Nucleus accumbens (tissue), 56 donors: Measurements from ENCODE around the gene HOXC5.

Experiments
- DNase-seq, 56 donors: peaks; one replicate each; lab custom pipeline; 2025; lab: John Stamatoyannopoulos, UW

Gene HOXC5

DNA sequence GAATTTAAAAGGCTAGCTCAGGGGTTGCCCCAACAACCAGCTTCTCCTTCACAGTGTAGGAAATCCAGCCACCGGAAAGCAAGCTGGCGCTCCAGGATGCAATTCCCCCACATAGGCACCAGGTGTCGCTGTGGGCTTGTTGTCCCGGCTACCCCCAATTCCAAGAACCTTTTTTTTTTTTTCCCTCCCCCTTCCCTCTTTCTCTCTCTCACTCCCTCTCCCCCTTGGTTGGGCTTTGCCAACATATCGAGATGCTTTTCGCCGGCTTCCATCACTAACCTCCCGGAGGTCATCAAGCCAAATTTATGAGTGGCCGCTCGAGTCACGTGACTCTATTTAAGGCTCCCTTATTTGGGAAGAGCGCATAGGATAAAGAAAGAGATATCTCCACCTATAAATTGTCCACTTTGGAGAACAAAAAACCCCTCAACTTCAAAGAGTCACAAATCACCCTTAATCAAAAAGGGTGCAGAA lies at the start of gene HOXC5:
TSS of gene HOXC5 (plus strand) at position 424 of the 474 bp plus-strand sequence. CDS start 73 bp downstream, outside the sequence.
- peak in 31 of 56 donors; percentile 1 to 57 (median 9) for DNase-seq

DNA sequence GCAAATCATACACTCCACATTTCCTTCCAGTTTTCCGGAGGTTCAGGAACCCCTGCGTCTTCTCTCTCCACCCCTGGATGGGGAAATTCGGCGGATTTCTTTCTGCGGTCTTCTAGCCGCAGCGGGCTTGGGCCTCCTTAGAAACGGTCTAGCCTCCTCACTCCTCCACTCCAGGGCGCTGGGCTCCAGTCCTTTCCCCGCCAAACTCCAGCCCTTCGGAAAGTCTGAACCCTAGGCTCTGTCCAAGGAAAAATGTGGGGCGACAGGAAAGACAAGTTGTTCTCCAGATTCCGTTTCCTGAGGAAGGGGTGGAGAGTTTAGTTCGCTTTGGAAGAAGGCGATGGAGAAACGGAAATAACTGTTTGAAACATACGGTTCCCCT lies 49.3 kb upstream of the HOXC5 start:
- no peak for DNase-seq

DNA sequence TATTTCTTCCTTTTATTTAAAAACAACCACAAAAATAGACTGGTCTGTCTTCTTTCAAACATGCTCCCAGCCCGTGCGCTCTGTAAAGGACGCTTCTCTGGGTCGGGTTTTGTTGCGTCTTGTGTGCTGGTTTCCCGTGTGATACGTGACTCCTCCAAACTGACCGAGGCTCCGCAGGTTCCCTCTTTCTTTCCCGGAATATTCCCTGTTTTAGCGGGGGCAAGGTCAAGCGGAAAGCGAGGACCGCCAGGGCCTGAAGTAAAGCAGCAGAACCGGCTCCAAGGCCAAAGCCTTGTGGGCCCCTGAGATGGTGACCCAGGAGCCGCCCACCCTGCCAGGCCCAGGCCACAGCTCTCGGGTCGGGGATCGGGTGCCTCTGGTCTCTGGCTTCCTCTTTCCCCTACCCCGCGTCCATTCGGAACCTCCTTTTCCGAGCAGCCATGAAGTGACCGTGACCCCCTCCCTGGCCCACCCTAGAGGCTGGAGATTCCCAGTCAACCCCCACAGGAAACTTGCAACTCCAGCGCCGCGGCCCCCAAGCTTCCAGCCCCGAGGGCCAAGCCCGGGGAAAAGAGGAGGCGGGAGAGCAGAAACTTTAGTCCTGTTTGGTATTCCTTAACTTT lies 48.8 kb upstream of the HOXC5 start:
- no peak for DNase-seq

DNA sequence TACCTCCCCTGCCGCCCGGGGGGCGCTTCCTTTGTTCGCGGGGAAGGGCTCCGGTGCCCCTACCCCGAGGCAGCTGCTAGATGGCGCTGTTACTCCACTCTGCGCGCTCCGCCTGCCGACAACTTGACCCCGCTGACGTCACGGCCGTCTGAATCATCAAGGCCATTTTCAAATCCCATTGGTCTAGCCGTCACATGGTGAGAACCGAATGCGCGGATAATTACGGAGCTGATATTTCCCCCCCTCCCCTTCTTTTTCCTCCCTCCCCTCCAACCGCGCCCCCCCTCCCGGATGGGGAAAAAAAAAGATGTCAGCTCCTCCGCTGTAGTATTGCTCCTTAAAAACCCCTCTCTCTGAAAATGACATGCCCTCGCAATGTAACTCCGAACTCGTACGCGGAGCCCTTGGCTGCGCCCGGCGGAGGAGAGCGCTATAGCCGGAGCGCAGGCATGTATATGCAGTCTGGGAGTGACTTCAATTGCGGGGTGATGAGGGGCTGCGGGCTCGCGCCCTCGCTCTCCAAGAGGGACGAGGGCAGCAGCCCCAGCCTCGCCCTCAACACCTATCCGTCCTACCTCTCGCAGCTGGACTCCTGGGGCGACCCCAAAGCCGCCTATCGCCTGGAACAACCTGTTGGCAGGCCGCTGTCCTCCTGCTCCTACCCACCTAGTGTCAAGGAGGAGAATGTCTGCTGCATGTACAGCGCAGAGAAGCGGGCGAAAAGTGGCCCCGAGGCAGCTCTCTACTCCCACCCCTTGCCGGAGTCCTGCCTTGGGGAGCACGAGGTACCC lies 47.8 kb upstream of the HOXC5 start, which contains the start of gene HOXC10:
TSS of gene HOXC10 (plus strand) at position 246 of the 791 bp plus-strand sequence. CDS start at position 360, 114 bp downstream.
- DNase-seq: peak in 24 of 56 donors; percentile 1 to 66 (median 14)

DNA sequence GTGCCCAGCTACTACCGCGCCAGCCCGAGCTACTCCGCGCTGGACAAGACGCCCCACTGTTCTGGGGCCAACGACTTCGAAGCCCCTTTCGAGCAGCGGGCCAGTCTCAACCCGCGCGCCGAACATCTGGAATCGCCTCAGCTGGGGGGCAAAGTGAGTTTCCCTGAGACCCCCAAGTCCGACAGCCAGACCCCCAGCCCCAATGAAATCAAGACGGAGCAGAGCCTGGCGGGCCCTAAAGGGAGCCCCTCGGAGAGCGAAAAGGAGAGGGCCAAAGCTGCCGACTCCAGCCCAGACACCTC lies 47.2 kb upstream of the HOXC5 start:
- DNase-seq: no peak

DNA sequence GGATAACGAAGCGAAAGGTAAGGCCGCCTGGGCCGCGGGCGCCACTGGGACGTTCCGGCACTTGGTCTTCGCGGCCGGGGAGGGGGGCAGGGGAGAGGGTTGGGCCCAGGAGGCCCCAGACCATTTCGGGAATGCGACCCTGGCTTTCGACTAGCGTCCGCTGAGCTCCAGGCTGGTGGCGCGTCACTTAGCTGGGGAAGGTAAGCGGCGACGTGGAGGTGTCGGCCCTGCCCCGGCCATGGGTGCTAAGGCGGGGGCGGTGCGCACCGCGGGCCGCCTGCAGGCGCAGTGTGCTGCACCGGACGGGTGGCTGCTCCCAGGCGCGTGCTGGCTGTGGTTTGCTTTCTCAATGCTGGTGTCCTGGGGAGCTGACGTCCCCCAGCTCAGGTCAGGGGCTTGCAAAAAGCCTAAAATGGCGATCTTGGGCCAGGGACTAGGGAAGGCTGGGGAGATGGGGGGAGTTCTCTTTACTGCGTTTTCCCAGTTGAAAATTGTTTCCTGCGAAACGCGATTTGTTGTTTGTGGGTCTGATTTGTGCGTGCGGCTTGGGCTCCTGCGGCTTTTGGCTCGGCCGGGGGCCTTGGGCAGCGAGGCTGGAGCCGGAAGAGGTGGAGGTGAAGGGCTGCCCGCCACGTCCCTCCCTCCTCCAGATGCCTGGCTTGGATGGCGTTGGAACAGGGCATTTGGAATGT lies 46.7 kb upstream of the HOXC5 start:
- DNase-seq: no peak

DNA sequence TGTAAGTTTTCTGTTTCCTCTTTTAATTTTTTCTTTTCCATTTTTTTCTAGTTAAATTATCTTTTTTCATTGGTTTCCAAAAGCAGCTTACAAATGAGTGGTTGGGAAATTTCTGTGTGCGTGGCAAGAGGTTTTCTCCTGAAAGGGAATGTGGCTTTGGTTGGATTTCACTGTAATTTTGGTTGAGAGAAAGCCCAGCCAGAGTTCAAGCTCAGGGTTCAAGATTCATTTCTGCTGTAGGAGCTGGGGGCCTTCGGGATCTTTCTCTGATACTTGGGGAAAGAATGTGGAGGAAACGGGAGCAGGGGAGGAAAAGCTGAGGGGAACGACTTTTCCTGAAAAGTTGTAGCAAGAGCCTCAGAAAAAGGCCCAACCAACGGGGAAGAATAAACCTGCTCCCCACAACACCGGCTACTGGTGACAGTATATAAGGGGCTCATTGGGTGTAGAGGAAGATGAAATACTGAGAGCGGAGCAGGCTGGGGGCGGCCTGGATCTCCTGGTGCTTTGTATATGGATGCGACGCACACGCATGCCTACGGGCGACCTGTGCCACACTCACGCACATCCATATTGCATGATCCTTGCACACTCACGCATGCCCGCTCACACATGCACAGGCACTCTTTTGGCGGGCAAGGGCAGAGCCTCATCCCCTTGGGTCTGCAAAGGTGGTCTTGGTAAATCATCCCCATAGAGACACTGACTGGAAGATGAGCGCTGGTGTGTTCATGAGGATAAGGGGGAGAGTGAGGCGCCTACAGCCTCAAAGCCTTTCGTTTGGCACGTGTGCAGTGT lies 46.0 kb upstream of the HOXC5 start:
- DNase-seq: no peak

DNA sequence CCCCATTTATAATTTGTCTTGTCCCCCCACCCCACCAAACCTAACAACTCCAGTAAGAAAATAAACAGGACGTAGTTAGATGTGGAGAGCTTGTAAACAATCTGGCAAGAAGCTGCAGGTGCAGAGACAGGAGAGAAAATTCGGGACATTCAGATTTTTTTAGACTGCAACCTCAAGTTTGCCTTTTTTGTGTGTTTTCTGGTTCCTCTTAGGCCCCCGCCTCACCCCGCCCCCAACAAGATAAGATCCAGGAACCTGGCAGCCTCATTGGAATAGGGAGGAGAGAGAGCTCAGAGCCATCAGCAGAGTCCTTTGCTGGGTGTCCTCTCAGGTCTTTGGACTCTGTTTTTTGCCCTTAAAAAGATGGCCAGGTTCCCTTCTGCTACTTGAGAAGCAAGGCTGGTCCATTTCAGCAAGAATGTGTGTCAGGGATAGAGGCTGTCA lies 45.0 kb upstream of the HOXC5 start:
- no peak for DNase-seq

DNA sequence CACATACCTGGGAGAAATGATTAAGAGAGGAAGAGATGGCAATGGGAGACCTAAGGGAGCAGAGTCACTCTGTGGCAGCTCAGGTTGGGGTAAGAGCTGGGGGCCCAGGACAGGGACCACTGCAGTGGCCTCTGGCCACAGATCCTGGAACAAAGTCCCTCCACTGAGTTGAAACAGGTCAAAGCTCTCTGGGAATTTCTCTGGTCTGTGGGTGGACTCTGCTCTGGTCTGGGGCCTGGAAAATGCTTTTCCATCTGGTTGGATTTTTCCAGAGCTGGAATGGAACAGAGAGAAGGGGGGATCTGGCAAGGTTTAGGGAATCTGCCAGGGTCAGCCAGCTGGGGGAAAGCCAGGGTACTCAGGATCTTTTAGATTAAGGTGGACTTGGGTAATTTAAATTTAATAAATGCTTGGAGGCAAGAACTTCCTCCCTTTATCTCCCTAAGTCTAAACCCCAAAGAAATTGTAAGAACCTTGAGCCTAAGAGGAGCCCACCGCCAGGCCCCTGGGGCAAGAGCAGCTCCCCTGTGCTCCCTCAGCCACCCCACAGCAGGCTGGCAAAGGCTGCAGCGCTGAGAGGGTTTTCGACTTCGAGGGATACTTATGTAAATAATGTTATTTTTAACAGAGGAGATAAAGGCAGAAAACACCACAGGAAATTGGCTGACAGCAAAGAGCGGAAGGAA lies 44.2 kb upstream of the HOXC5 start:
- no peak for DNase-seq

DNA sequence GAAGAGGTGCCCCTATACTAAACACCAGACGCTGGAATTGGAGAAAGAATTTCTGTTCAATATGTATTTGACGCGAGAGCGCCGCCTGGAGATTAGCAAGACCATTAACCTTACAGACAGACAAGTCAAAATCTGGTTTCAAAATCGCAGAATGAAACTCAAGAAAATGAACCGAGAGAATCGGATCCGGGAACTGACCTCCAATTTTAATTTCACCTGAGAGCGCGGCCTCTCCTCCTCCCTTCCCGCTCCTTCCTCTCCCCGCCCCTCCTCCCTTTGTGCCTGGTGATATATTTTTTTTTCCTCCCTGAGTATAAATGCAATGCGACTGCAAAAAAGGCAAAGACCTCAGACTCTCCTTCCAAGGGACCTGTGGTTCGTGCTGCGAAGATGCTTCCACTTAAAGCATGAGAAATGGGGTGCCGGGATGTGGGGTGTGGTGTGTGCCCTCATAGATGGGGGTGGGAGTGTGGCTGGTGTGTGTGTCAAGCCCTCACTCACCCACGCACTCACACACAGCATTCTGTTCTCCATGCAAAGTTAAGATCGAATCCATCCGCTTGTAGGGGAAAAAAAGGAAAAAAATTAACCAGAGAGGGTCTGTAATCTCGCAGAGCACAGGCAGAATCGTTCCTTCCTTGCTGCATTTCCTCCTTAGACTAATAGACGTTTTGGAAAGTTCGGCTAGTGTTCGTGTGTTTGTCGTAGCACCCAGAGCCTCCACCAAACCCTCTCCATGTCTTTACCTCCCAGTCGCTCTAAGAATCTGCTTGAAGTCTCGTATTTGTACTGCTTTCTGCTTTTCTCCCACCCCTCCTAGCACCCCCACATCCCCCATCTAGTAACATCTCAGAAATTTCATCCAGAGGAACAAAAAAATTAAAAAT lies 43.4 kb upstream of the HOXC5 start:
- peak in 9 of 56 donors; percentile 1 to 30 (median 11) for DNase-seq

DNA sequence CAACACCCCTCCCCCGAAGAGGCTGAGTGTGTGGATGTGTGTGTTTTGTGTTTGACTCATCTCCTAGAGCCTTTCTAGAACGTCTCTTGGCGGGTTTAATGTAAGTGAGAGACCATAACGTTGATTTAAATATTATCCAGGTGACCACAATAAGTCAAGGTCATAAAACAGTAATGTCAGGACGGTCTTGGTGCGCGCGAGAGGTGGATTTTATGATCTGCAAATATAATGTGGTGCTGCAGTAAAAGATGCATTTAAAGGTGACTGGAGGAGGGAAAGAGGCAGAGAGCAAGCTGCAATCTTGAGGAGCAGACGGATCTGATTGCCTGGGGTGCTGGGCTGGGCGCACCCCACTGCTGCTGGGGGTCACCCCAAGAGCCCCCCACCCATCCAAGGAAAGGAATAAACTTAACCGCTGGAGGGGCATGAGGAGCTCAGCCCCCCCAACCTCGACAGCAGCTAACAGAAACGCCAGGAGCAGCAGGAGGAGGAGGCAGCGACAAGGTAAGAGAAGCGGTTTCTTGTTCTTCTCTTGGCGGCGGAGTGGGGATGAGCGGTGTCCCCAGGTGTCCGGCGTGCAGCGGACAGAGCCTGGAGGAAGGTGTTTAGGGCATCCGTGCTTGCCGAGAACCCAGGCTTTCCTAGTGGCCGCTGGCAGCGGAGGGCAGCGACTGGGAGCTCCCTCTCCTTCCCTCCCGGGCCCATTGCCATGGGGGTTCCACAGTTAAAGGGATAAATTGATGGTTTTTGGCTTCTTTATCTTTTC lies 42.4 kb upstream of the HOXC5 start:
- no peak for DNase-seq

DNA sequence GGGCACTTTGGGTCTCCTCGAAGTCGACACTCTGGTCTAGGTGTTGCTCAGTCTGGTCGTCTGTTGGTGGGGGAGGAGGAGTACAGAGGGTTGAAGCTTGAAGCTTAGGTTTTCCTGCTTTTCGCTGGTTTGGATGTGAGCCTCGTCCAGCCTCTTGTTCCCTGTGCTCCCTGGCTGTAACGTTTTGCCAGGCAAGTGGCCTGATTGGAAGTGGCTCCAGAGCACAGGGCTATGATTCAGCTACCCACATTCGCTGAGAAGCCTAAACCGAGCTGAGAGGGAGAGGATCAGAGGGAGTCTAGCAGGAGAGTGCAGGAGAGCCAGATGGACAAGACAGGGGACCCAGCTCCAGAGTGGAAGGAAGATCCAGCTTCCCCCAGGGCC lies 41.8 kb upstream of the HOXC5 start:
- DNase-seq: no peak

DNA sequence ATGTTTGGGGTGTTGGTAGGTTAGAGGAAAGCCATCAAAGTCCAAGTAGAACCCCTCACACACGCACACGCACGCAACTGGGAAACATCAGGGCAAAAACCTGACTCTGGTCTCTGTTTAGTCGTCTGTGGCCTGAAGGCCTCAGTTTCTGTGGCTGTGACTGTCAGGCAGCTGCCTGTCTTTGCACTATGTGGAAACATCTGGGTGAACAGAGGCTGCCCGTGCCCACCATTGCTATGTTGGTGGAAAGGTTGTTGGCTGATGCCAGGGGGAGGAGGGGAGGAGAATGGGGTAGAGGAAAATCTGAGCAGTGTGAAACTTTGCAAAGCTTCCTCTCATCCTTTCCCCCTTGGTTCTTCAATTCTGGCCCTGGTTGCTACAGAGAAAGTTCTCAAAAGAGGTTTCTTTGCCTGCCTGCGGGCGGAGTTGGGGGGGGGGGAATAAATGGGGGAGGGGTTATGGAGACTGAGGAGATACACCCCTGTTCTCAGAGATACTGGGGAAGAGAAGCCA lies 40.4 kb upstream of the HOXC5 start:
- no peak for DNase-seq

DNA sequence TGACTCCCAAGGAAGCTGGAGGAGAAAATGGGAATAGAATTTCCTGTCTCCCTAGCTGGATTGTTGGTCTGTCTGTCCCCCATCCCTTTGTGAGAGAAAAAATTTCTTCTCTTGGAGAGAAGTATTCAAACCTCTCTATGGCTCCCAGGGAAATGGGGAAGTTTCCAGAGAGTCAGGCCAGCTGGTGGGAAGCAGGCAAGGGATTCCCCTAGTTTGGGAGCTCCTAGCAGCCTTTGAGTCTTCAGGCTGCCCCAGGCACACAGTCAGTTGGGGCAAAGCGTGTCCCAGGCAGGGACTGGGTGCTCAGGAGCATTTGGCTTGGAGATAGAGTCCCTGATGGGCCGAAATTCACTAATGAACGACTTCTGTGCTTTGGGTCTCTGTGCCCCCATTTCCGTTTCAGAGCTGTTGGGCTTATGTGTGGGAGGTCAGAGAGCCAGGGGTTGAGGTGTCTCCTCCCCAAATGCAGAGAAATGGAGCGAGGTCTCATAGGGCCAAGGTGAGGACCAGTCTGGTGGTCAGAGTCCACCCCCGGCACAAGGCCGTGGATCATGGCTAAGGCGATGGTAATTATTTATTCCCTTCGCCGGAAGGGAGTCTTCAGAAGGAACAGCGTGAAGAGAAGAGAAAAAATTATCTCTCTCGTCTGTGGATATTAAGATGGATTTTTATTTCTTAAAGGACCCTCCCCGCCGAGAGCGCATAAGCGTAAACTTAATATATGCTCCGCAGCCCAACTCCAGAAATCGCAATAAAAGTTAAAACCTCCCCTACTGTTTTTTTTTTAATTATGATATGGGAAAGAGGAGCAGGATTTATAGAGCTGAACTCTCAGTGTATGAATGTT lies 39.5 kb upstream of the HOXC5 start:
- no peak for DNase-seq

DNA sequence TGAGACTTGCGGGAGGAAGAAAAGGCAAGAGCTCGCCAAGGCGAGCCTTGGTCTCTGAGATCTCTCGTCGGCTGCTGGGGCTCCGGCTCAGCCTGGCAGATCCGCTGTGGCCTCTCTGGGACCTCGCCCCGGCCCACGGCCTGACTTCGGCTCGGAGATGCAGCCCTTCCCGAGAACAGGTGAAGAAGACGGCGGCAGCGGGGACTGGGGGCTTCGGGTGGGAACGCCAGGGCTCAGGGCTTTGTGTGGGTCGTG lies 38.9 kb upstream of the HOXC5 start:
- no peak for DNase-seq

DNA sequence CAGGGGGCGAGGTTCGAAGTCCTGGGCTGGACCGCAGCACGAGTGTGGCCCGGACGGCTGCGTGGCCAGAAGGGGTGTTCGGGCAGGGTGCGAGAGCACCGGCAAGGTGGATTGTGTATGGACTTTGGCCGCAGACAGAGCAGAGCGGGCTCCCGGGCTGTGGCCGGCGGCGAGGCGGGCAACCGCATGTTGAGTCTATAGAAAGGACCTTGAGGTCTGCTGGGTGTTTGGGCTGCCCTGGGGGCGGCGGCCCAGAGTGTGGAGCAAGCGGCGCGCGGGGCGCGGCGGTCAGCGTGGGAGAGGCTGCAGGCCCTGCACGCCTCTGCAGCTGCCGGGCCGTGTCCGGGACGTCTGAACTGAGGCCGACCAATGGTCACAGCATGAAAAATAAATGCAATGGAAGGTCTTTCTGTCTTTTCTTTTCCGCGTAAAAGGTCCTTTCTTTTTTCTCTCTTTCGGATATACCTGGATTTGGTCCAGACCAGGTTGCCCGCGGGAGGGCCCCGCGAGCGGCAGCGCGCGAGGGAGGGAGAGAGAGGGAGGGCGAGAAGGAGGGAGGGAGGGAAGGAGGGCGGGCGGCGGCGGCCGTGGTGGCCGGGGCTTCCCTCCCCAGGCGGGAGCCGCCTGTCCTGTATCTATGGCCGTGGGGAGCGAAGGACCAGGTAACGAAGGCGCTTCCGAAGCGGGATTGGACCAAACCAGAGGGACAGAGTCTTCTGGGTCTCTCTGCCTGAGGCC lies 38.4 kb upstream of the HOXC5 start:
- DNase-seq: no peak

DNA sequence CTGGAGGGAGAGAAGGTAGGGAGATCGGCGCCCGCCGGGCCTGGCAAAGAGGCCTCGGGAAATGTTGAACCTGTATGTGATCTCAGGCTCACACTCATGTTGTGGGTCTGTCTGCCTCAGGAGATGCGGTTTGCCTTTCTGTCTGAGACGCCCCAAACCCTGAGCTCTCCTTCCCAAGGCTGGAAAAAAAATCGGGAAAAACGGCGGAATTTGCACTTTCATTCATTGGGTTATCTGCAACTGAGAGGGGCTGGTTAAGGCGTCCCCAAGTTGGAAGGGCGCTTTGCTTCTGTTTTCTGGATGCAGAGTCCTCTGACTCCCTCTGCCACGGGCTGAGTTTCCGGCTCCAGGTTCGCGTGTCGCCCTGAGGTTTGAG lies 37.9 kb upstream of the HOXC5 start:
- no peak for DNase-seq
